BJ (cell line): ENCODE results near the gene PADI2. TPM values are rescaled to one million over a fixed set of nuclear protein-coding genes. Genes with fewer than 3 reads are reported as not detected.
"Not testable (repeated sequence)": the region's sequence is repeated elsewhere in the genome, so short reads cannot be mapped to it uniquely, and the experiment has no call there.

Source experiments
- CTCF ChIA-PET: fragments of 350-600 bp; formaldehyde crosslinking; extraction: SDS; loops from one replicate; lab custom pipeline; 2021; ENCODE audit warnings: antibody characterized with exemption, inconsistent platforms; lab: Yijun Ruan, JAX
- POLR2A ChIA-PET: fragments of 300-600 bp; sonication (Branson Sonifier 250); formaldehyde crosslinking; extraction: SDS; loops from one replicate; lab custom pipeline; 2021; ENCODE audit warnings: antibody characterized with exemption; lab: Charles Lee
- DNase-seq: peaks from one replicate; pipeline ENCODE4 v3.0.0-alpha.2; 2011; ENCODE audit warnings: low read depth
- H3K27me3 ChIP-seq: 2 replicates; pipeline ENCODE4 v1.6.0; 2011; ENCODE audit warnings: low read length; ENCODE audit not compliant: control insufficient read depth, insufficient read depth
- H3K36me3 ChIP-seq: 2 replicates; pipeline ENCODE4 v1.5.1; 2011; ENCODE audit warnings: low read length; ENCODE audit not compliant: control insufficient read depth, insufficient read depth
- H3K4me3 ChIP-seq: 2 replicates; pipeline ENCODE4 v1.5.1; 2011; ENCODE audit warnings: low read depth, mild to moderate bottlenecking, control low read depth, low read length
- CTCF ChIP-seq: IDR thresholded peaks from 2 replicates; pipeline ENCODE4 v1.5.1; 2011; ENCODE audit warnings: low read depth, mild to moderate bottlenecking, control low read depth, inconsistent platforms, low read length, moderate library complexity; ENCODE audit not compliant: insufficient read depth
- polyA plus RNA-seq: library from polyadenylated mRNA; depleted of rRNA; stranded (reverse); fragments of >200 nt; gene quantifications from 2 replicates; pipeline ENCODE4 v1.2.3, GENCODE V29; 2011

The PADI2 gene
- polyA plus RNA-seq, 1 experiment: 0.15 TPM

- no peak for TF ChIP-seq CTCF
- Histone ChIP-seq H3K4me3 (no peak overlapping the region), H3K27me3 (peaks cover 6% of the 10 kb centered on the region), H3K36me3 (no peaks in the 10 kb centered on the region)
- ChIA-PET CTCF (interaction anchor here (1.2 kb wide), 1 partner anchor 8 kb away, joined by 3 read pairs; no protein-coding TSS in a partner anchor), POLR2A (no interaction called here)
- DNase-seq: no peak
Measured at GRCh38 chr1:17067069-17067426, 52.2 kb downstream of the PADI2 start.

- Histone ChIP-seq H3K27me3 (peaks cover 6% of the 10 kb centered on the region), H3K36me3 (no peaks in the 10 kb centered on the region), H3K4me3 (no peak overlapping the region)
- no peak for DNase-seq
- no peak for TF ChIP-seq CTCF
- ChIA-PET POLR2A (no interaction called here), CTCF (interaction anchor here (1.2 kb wide), 1 partner anchor 9 kb away, joined by 3 read pairs; no protein-coding TSS in a partner anchor)
Measured at GRCh38 chr1:17066361-17067068, 52.7 kb downstream of the PADI2 start.

GRCh38 chr1:17065666-17066065, 53.6 kb downstream of the PADI2 start:
- peaks cover 6% of the 10 kb centered on the region for H3K27me3 ChIP-seq
- H3K4me3 ChIP-seq: no peak overlapping the region
- H3K36me3 ChIP-seq: no peaks in the 10 kb centered on the region
- TF ChIP-seq CTCF: no peak
- DNase-seq: no peak
- CTCF ChIA-PET: no interaction called here
- POLR2A ChIA-PET: no interaction called here

- H3K4me3 ChIP-seq, DNase-seq, H3K27me3 ChIP-seq, H3K36me3 ChIP-seq: not testable (repeated sequence)
- ChIA-PET CTCF (interaction anchor here (0.8 to 1.7 kb wide), 7 partner anchors 12 to 275 kb away, joined by 3 to 15 read pairs (median 4); no protein-coding TSS in a partner anchor), POLR2A (interaction anchor here (0.5 kb wide), 1 partner anchor 82 kb away, joined by 3 read pairs; the partner anchor contains the start of gene MFAP2)
Measured at GRCh38 chr1:17062751-17063150, 56.5 kb downstream of the PADI2 start.

- CTCF ChIA-PET: interaction anchor here (0.8 to 2.5 kb wide), 8 partner anchors 16 to 345 kb away, joined by 3 to 20 read pairs (median 4); no protein-coding TSS in a partner anchor
- DNase-seq: no peak
Measured at GRCh38 chr1:17061892-17062291, 57.4 kb downstream of the PADI2 start.

More at GRCh38 chr1:17061892-17062291, 57.4 kb downstream of the PADI2 start:
- no peaks in the 10 kb centered on the region for H3K36me3 ChIP-seq
- H3K27me3 ChIP-seq: peaks cover 2% of the 10 kb centered on the region
- no peak overlapping the region for H3K4me3 ChIP-seq
- POLR2A ChIA-PET: no interaction called here
- TF ChIP-seq CTCF: no peak
